Nephron (organoid): ENCODE results near the gene PEX6.

Experiments
- H3K27ac Mint-ChIP-seq, 3 experiments: 2 replicates each; pipeline ENCODE4 v1.8.0; 2020; ENCODE audit warnings: mixed read lengths in 3 of 3, mild to moderate bottlenecking in 2 of 3, moderate library complexity in 1 of 3
- H3K27me3 Mint-ChIP-seq: 2 replicates; pipeline ENCODE4 v1.8.0; 2021; ENCODE audit warnings: low read depth, mild to moderate bottlenecking, moderate library complexity, mixed read lengths
- H3K36me3 Mint-ChIP-seq: 2 replicates; pipeline ENCODE4 v1.8.0; 2020; ENCODE audit warnings: low read depth, mixed read lengths
- H3K4me1 Mint-ChIP-seq: 2 replicates; pipeline ENCODE4 v1.8.0; 2020; ENCODE audit warnings: mixed read lengths
- H3K4me3 Mint-ChIP-seq, 3 experiments: 2 replicates each; pipeline ENCODE4 v1.8.0; 2020; ENCODE audit warnings: mild to moderate bottlenecking in 3 of 3, mixed read lengths in 3 of 3, moderate library complexity in 2 of 3
- H3K9me3 Mint-ChIP-seq: 2 replicates; pipeline ENCODE4 v1.8.0; 2020; ENCODE audit warnings: mixed read lengths
- CTCF ChIP-seq, 3 experiments: fragments of 200-600 bp; sonication (generic); IDR thresholded peaks; one replicate each; pipeline ENCODE4 v1.5.0; 2021; ENCODE audit warnings: antibody characterized with exemption in 3 of 3; ENCODE audit not compliant: unreplicated experiment in 3 of 3

Gene PEX6

GRCh38 chr6:42968126-42968701 is 10.8 kb downstream of the PEX6 start:
- H3K27me3 Mint-ChIP-seq, result no peaks in the 10 kb centered on the region
- no peak overlapping the region for H3K4me3 Mint-ChIP-seq
- H3K27ac Mint-ChIP-seq, result no peak overlapping the region
- peaks cover 18% of the 10 kb centered on the region for H3K36me3 Mint-ChIP-seq
- H3K4me1 Mint-ChIP-seq, result no peaks in the 10 kb centered on the region
- no peak for TF ChIP-seq CTCF (IDR thresholded peaks at IDR 0.05; ENCODE audit: unreplicated experiment in 3 of 3)
- H3K9me3 Mint-ChIP-seq, result no peaks in the 10 kb centered on the region

DNA sequence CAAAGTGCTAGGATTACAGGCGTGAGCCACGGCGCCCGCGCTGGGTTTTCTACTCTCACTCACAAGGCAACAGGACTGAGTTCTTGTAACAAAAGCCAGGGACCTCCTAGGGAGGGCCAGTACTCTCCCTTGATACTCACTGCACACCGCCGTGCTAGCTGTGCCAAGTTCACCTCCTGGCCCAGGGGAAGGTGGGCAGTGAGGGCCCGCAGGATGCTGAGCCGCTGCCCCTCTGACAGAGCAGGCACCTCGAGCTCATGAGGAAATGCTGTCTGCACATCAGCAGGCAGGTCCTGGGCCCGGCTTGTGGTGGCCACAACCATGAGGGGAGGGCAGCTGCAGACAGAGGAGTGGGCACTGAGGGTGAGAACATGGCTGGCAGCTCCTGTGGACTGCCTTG is 11.8 kb downstream of the PEX6 start:
- H3K27me3 Mint-ChIP-seq, result peaks cover 5% of the 10 kb centered on the region
- no peaks in the 10 kb centered on the region for H3K9me3 Mint-ChIP-seq
- H3K36me3 Mint-ChIP-seq, result peaks cover 24% of the 10 kb centered on the region
- no peak overlapping the region for H3K4me3 Mint-ChIP-seq
- H3K4me1 Mint-ChIP-seq, result no peaks in the 10 kb centered on the region
- TF ChIP-seq CTCF (IDR thresholded peaks at IDR 0.05; ENCODE audit: unreplicated experiment in 3 of 3), result no peak
- H3K27ac Mint-ChIP-seq, result no peak overlapping the region

- peaks cover 26% of the 10 kb centered on the region for H3K36me3 Mint-ChIP-seq
- no peak for TF ChIP-seq CTCF (IDR thresholded peaks at IDR 0.05; ENCODE audit: unreplicated experiment in 3 of 3)
- H3K9me3 Mint-ChIP-seq, result no peaks in the 10 kb centered on the region
- H3K4me3 Mint-ChIP-seq, result no peak overlapping the region
- H3K27ac Mint-ChIP-seq, result no peak overlapping the region
- no peaks in the 10 kb centered on the region for H3K4me1 Mint-ChIP-seq
- peaks cover 10% of the 10 kb centered on the region for H3K27me3 Mint-ChIP-seq
Measured at GRCh38 chr6:42966571-42966970, 12.4 kb downstream of the PEX6 start.

DNA sequence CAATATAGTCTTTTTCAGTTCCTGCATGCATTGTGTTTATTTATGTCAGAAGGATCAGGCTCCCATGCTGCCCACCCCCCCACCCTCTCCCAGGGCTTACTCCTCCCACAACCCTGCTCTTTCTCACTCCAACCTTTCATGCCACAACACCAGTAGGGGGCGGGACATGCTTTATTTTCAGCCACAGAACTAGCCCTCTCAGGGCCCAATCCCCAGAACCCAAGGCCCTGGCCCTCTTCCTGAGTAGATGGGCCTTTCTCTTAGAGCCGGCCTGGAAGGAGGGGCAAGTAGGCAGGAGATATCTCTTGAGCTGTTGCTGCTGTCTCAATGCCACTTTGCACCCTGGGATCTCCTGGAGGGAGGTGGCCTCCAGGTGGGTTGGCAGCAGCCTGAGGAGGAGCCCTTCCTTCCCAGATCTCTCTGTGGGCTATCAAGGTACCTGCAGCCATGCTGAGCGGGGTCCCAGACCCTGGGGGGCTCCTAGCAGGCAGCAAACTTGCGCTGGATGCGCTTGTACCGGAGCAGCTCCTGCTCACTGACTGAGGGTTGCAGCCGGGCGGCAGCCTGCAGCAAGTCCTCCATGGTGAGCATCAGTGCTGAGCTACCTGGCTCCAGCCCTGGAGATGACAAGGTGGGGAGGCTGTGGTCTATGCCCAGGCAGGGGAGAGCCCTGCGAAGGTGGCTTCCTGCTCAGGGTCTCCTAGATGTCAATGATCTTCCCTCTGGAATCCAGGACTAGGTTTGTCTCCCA is 15.0 kb downstream of the PEX6 start:
- peaks cover 34% of the 10 kb centered on the region for H3K27me3 Mint-ChIP-seq
- H3K4me1 Mint-ChIP-seq, result peaks cover 10% of the 10 kb centered on the region
- H3K36me3 Mint-ChIP-seq, result peaks cover 26% of the 10 kb centered on the region
- TF ChIP-seq CTCF (IDR thresholded peaks at IDR 0.05; ENCODE audit: unreplicated experiment in 3 of 3), result no peak
- H3K9me3 Mint-ChIP-seq, result no peaks in the 10 kb centered on the region
- no peak overlapping the region for H3K27ac Mint-ChIP-seq
- no peak overlapping the region for H3K4me3 Mint-ChIP-seq

DNA sequence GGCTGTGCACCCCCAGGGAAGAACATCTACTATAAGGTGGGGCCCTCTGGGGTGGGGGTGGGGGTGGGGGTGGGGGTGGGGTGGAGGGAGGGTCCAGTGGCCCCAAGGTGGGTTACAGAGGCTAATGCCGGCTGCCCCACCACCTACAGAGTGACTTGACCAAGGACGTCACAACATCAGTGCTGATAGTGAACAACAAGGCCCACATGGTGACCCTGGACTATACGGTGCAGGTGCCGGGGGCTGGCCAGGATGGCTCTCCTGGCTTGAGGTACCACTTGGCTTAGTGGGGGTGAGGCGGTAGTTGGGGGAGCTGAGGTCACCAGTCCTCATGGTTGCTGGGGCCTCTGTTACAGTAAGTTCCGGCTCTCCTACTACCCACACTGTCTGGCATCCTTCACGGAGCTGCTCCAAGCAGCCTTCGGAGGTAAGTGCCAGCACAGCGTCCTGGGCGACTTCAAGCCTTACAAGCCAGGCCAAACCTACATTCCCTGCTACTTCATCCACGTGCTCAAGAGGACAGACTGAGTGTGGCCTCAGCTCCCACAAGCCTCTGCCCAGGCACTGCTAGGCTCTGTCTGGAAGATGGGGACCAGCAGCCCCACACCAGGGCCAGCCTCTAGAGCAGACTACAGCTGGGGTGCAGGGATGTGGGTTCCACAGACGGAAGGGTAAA is 15.7 kb downstream of the PEX6 start:
- Mint-ChIP-seq H3K9me3 (no peaks in the 10 kb centered on the region), H3K4me1 (peaks cover 10% of the 10 kb centered on the region), H3K4me3 (no peak overlapping the region), H3K27me3 (peaks cover 34% of the 10 kb centered on the region), H3K27ac (no peak overlapping the region), H3K36me3 (peaks cover 26% of the 10 kb centered on the region)
- no peak for TF ChIP-seq CTCF (IDR thresholded peaks at IDR 0.05; ENCODE audit: unreplicated experiment in 3 of 3)
